DND-41 (cell line): ENCODE data around the gene SNX25.

Experiments used
- ATAC-seq: fragments of 200-7000 bp; cut with Tn5 transposase; 3 replicates; pipeline ENCODE4 v1.9.1; 2021; ENCODE audit warnings: low read depth; ENCODE audit not compliant: insufficient read depth
- DNase-seq: peaks from one replicate; pipeline ENCODE4 v3.0.0-alpha.2; 2020
- H2AFZ ChIP-seq: 2 replicates; pipeline ENCODE4 v1.6.0; 2012; ENCODE audit warnings: low read depth, low read length
- H3K27ac ChIP-seq: 2 replicates; pipeline ENCODE4 v1.5.1; 2012; ENCODE audit warnings: low read length, inconsistent platforms
- H3K27me3 ChIP-seq: fragments of 200-600 bp; sonication (generic); 2 replicates; pipeline ENCODE4 v1.6.0; 2012; ENCODE audit warnings: low read length, mild to moderate bottlenecking, inconsistent platforms; ENCODE audit not compliant: insufficient read depth, poor library complexity
- H3K36me3 ChIP-seq: 2 replicates; pipeline ENCODE4 v1.5.1; 2012; ENCODE audit warnings: low read length, inconsistent platforms; ENCODE audit not compliant: insufficient read depth
- H3K4me1 ChIP-seq: 2 replicates; pipeline ENCODE4 v1.5.1; 2012; ENCODE audit warnings: mild to moderate bottlenecking, low read length; ENCODE audit not compliant: insufficient read depth
- H3K4me2 ChIP-seq: 2 replicates; pipeline ENCODE4 v1.6.0; 2012; ENCODE audit warnings: mild to moderate bottlenecking, moderate library complexity, low read length, inconsistent platforms; ENCODE audit not compliant: insufficient read depth
- H3K4me3 ChIP-seq, 2 experiments: fragments of 200-600 bp in 1 of 2; shearing (Covaris generic) in 1 of 2; 2 replicates each; pipeline ENCODE4 v1.5.1; 2012 to 2016; ENCODE audit warnings: inconsistent platforms in 2 of 2, low read length in 2 of 2, mild to moderate bottlenecking in 2 of 2, low read depth in 1 of 2, moderate library complexity in 1 of 2
- H3K79me2 ChIP-seq: 2 replicates; pipeline ENCODE4 v1.6.0; 2012; ENCODE audit warnings: low read length, inconsistent platforms; ENCODE audit not compliant: insufficient read depth
- H3K9ac ChIP-seq: 2 replicates; pipeline ENCODE4 v1.6.0; 2012; ENCODE audit warnings: low read depth, mild to moderate bottlenecking, inconsistent platforms, low read length, moderate library complexity
- H3K9me3 ChIP-seq: 2 replicates; pipeline ENCODE4 v1.5.1; 2012; ENCODE audit warnings: low read length, moderate library complexity, mild to moderate bottlenecking, inconsistent platforms; ENCODE audit not compliant: insufficient read depth, severe bottlenecking
- H4K20me1 ChIP-seq: 2 replicates; pipeline ENCODE4 v1.6.0; 2012; ENCODE audit warnings: low read length; ENCODE audit not compliant: insufficient read depth
- EZH2 ChIP-seq: IDR thresholded peaks from 3 replicates; pipeline ENCODE4 v1.6.1; 2012; ENCODE audit warnings: borderline replicate concordance, low read depth, mild to moderate bottlenecking, moderate library complexity, low read length, inconsistent platforms; ENCODE audit not compliant: severe bottlenecking
- TF ChIP-seq, protein P1 (sequence below): IDR thresholded peaks from 2 replicates; pipeline ENCODE4 v1.5.1; 2012; ENCODE audit warnings: borderline replicate concordance, low read length, moderate library complexity, mild to moderate bottlenecking; ENCODE audit not compliant: poor library complexity, severe bottlenecking; ENCODE audit errors: extremely low read depth

SNX25 gene

DNA sequence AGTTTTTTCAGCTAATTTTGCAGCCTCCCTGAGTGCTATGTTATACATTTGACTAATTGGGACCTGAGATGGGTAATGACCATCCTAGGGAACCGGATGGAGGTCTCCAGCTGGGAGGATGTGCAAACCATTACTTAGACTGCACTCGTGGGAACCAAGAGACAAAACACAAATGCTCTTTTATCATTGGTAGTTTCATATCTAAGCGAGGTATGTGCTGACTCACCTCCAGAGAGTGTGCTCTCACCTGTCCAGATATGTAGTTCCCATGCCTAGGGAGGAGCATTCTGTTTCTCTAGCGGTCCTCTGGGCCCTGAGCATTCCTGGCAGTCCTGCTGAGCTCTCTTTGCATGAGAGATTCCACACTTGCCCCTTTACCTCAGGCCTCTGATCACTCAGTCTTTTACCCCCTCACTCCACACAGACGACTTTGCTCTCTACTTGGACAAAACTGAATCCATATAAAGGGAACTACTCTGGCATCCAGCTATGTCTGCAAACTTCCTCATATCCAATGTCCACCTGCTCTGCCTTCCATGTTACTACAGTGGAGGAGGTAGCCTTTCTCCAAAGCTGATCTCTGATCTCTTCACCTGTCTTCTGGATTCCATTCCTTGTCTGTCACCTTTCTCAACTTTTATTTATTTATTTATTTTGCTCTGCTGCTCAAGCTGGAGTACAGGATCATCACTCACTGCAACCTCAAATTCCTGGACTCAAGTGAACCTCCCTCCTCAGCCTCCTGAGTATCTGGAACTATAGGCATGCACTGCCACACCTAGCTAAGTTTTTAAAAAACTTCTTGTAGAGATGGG lies 97.9 kb downstream of the SNX25 start:
- DNase-seq (no peak), ATAC-seq (no peak)
- Histone ChIP-seq H3K36me3 (no peaks in the 10 kb centered on the region), H3K4me3 (no peak overlapping the region), H3K27ac (no peak overlapping the region), H3K9me3 (no peaks in the 10 kb centered on the region), H3K4me2 (no peak overlapping the region), H3K9ac (no peak overlapping the region), H3K4me1 (no peaks in the 10 kb centered on the region), H4K20me1 (no peaks in the 10 kb centered on the region), H2AFZ (no peak overlapping the region), H3K27me3 (peaks cover 7% of the 10 kb centered on the region), H3K79me2 (no peaks in the 10 kb centered on the region)
- TF ChIP-seq EZH2 = no peak
- TF ChIP-seq, protein P1, sequence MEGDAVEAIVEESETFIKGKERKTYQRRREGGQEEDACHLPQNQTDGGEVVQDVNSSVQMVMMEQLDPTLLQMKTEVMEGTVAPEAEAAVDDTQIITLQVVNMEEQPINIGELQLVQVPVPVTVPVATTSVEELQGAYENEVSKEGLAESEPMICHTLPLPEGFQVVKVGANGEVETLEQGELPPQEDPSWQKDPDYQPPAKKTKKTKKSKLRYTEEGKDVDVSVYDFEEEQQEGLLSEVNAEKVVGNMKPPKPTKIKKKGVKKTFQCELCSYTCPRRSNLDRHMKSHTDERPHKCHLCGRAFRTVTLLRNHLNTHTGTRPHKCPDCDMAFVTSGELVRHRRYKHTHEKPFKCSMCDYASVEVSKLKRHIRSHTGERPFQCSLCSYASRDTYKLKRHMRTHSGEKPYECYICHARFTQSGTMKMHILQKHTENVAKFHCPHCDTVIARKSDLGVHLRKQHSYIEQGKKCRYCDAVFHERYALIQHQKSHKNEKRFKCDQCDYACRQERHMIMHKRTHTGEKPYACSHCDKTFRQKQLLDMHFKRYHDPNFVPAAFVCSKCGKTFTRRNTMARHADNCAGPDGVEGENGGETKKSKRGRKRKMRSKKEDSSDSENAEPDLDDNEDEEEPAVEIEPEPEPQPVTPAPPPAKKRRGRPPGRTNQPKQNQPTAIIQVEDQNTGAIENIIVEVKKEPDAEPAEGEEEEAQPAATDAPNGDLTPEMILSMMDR = no peak

DNA sequence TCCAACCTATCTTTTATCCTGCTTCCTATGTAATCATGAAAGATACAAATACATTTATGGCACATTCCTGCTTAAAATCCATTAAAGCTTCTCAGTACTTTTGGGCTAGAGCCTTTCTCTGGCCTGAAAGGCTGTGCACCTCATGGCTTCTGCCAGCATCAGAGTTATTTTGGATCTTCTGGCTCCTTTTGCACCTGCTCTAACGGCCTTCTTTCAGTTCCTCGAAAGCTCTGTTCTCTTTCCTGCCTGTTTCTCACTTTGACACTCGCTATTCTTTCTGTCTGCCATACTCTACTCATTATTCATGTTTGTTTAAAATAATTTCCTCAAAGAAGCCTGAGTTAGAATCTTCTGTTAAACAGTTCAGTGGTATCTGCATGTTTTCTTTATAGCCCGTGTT lies 100.4 kb downstream of the SNX25 start:
- H3K4me3 ChIP-seq = no peak overlapping the region
- H3K4me2 ChIP-seq = no peak overlapping the region
- H3K4me1 ChIP-seq = no peaks in the 10 kb centered on the region
- no peak for ATAC-seq
- H4K20me1 ChIP-seq = no peaks in the 10 kb centered on the region
- H3K27me3 ChIP-seq = peaks cover 7% of the 10 kb centered on the region
- H3K9ac ChIP-seq = no peak overlapping the region
- no peaks in the 10 kb centered on the region for H3K36me3 ChIP-seq
- no peak overlapping the region for H3K27ac ChIP-seq
- DNase-seq = no peak
- H3K9me3 ChIP-seq = no peaks in the 10 kb centered on the region
- no peaks in the 10 kb centered on the region for H3K79me2 ChIP-seq
- TF ChIP-seq, protein P1 = no peak
- TF ChIP-seq EZH2 = no peak
- H2AFZ ChIP-seq = no peak overlapping the region

DNA sequence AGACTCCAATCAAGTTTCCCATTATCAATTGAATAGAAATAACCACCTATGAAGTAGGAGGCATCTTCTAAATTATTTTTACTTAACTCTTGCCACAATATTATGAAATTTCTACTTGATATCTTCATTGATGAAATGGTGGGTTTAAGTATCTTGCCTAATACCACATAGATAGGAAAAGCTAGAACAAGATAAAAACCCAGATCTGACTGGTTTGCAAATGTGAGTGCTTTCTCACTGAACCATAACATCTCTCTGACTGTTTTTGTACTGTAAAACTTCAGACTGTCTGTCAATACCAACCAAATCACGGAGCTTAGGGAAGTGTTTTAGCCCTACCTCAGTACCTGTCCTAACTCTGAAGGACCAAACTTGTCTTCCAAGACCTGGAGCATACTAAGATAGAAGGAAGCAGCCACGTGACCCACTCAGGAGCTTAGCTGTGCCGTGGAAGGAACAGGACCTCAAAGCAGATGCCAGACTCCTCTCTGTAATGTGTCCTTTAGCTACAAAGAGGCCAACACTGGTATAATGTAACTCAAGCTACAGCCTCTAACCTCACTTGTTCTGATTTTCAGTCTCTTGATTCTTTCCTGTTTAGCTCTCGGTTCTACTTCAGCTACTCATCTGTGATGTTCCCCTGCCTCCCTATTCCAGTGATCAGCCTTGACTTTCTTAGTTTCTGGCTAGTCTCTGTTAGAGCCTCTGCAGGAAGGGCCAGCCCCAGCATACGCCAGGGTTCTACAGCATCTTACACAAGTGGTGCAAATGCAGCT lies 101.9 kb downstream of the SNX25 start:
- Histone ChIP-seq H4K20me1 (no peaks in the 10 kb centered on the region), H3K4me2 (no peak overlapping the region), H3K27me3 (peaks cover 4% of the 10 kb centered on the region), H3K36me3 (no peaks in the 10 kb centered on the region), H3K4me3 (no peak overlapping the region), H3K9me3 (no peaks in the 10 kb centered on the region), H3K27ac (no peak overlapping the region), H2AFZ (no peak overlapping the region), H3K9ac (no peak overlapping the region), H3K4me1 (no peaks in the 10 kb centered on the region), H3K79me2 (no peaks in the 10 kb centered on the region)
- DNase-seq (no peak), ATAC-seq (no peak)
- TF ChIP-seq, protein P1 = no peak
- TF ChIP-seq EZH2 = no peak
